BLaER1 treated with 17β-estradiol and CSF1 and Interleukin-3, amounts not matched to agents 10 nM and 100 nM (cell line): Measurements from ENCODE around the gene BHLHA9.

Source experiments
- H3K27ac ChIP-seq, 11 experiments: shearing (Covaris generic); formaldehyde crosslinking; 2 replicates each; pipeline ENCODE4 v1.8.1; 2022
- H3K27me3 ChIP-seq, 11 experiments: shearing (Covaris generic); formaldehyde crosslinking; 2 replicates each; pipeline ENCODE4 v1.8.1; 2022
- H3K36me3 ChIP-seq, 11 experiments: shearing (Covaris generic); formaldehyde crosslinking; 2 replicates each; pipeline ENCODE4 v1.8.1; 2022
- H3K4me1 ChIP-seq, 10 experiments: shearing (Covaris generic); formaldehyde crosslinking; 2 replicates each; pipeline ENCODE4 v1.8.1; 2022
- H3K4me2 ChIP-seq, 11 experiments: shearing (Covaris generic); formaldehyde crosslinking; 2 replicates each; pipeline ENCODE4 v1.8.1; 2022
- H3K4me3 ChIP-seq, 10 experiments: shearing (Covaris generic); formaldehyde crosslinking; 2 replicates each; pipeline ENCODE4 v1.8.1; 2022
- H3K9ac ChIP-seq, 11 experiments: shearing (Covaris generic); formaldehyde crosslinking; 2 replicates each; pipeline ENCODE4 v1.8.1; 2022
- H3K9me3 ChIP-seq, 11 experiments: shearing (Covaris generic); formaldehyde crosslinking; replicated peaks in 1 of 11; 2 replicates each; pipeline ENCODE4 v1.8.1; 2022
- H4K20me1 ChIP-seq, 11 experiments: shearing (Covaris generic); formaldehyde crosslinking; 2 replicates each; pipeline ENCODE4 v1.8.1; 2022
- Cebpa-rat ChIP-seq, 11 experiments: shearing (Covaris generic); IDR thresholded peaks; 2 replicates each; pipeline ENCODE4 v1.8.1; 2022

BHLHA9 gene

DNA sequence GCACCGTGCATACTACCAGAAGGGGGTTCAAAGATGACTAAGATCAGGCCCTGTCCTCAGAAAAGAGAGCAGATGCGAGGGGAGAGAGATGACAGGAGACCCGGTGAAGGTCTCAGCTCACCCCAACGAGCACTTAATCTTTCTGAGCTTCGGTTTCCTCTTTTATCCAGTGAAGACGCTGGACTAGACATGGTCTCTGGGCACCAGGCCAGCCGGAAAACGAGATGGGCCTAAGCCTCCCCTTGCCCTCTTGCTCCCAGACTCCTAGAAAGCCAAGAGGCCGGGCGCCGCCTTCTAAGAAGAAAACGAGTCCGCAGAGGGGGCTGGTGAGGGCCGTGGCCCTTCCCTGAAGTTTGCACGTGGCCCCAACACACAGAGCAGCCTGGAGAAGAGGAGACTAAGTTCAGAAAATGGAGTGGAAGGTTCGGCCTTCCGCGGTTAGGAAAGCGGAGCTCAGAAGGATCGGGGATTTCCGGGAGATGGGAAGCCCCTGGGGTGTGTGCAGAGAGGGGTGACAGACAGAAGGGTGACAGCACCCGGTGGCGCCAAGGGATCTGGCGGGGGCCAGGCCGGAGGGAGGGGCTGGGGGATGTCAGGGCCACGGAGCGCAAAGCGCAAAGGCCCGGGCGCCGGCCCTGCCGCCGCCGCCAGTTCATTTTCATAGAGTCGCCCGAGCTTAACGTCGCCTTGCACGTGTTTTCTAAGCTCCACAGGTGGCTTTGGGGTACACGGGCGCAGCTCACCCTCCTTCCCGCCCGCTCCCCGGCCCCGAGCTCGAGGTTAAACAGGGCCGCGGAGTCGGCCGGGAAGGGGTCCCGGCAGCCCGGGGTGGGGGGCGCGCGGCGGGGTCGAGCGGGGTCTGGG is 42.1 kb upstream of the BHLHA9 start:
- H3K4me3 ChIP-seq = peak overlapping the region; percentile 67 to 99 (median 82)
- H3K27ac ChIP-seq = peak overlapping the region in 8 of 11 experiments; percentile 2 to 88 (median 74); a peak in 10 of 22 replicates
- H3K9ac ChIP-seq = peak overlapping the region; percentile 59 to 96 (median 80); a peak in 21 of 22 replicates
- peaks cover 10 to 58% (median 46%) of the 10 kb centered on the region in 11 experiments; a peak in 17 of 22 replicates for H4K20me1 ChIP-seq
- TF ChIP-seq Cebpa-rat (IDR thresholded peaks at IDR 0.05) = no peak
- peaks cover 26 to 65% (median 30%) of the 10 kb centered on the region in 10 experiments for H3K4me1 ChIP-seq
- H3K4me2 ChIP-seq = peak overlapping the region; percentile 96 to 100 (median 98)
- peaks cover 0 to 69% (median 64%) of the 10 kb centered on the region in 11 experiments; a peak in 21 of 22 replicates for H3K27me3 ChIP-seq
- no peaks in the 10 kb centered on the region for H3K9me3 ChIP-seq
- peaks cover 0 to 32% (median 0%) of the 10 kb centered on the region in 11 experiments; a peak in 9 of 22 replicates for H3K36me3 ChIP-seq

DNA sequence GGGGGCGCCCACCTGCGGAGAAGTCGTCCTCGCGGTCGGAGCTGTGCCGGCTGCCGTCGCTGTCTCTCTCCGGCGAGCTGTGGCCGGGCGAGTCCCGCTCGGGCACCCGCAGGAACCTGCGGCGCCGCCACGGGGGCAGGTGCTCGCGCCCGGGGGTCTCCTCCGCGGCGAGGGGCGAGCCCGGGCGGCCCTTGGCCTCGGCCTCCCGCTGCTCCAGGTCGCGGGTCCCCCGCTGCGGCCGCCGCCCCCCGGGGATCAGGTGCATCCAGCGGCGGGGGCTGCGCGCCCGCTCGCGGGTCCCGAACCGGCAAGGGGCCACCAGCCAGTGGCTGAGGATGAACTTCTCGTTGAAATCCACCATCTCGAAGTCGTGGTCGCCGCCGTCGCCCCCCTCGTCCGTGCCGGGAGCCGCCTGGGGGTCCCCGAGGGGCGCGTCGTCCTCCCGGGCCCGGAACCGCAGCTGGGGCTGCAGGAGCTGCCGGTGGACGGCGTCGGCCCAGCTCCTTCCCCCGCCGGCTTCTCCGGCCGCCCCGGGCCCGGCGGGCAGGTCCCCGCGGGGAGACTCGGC is 41.4 kb upstream of the BHLHA9 start:
- Histone ChIP-seq H3K27ac (peak overlapping the region; percentile 44 to 88 (median 71); a peak in 20 of 22 replicates), H3K4me2 (peak overlapping the region; percentile 96 to 100 (median 98)), H4K20me1 (peaks cover 10 to 50% (median 40%) of the 10 kb centered on the region in 11 experiments; a peak in 17 of 22 replicates), H3K36me3 (peaks cover 0 to 26% (median 0%) of the 10 kb centered on the region in 11 experiments; a peak in 9 of 22 replicates), H3K27me3 (peaks cover 0 to 69% (median 64%) of the 10 kb centered on the region in 11 experiments; a peak in 21 of 22 replicates), H3K9me3 (no peaks in the 10 kb centered on the region), H3K4me3 (peak overlapping the region; percentile 67 to 99 (median 82)), H3K4me1 (peaks cover 26 to 65% (median 30%) of the 10 kb centered on the region in 10 experiments), H3K9ac (peak overlapping the region; percentile 59 to 96 (median 80))
- no peak for TF ChIP-seq Cebpa-rat (IDR thresholded peaks at IDR 0.05)

DNA sequence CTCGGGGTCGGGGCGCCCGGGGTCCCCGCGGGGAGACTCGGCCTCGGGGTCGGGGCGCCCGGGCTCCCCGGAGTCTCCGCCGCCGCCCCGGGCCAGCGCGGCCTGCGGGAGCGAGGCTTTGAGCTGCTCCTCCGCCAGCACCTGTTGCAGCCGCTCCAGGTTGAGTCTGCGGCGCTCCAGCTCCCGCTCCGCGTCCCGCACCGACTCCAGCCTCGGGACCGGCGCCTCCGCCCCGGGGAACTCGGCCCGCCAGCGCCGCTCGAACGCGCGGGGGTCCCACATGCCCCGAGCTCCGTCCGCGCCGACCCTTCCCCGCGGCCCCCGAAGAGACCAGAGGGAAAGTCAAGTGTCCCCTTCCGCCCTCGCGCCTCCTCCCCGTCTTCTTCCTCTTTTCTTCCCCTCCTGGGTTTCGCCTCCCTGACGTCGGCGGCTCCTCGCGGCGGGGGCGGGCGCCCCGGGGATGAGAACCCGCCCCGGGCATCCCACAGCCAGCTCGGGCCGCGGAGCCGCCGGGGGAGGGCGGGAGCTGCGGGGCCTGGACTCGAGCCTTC is 40.8 kb upstream of the BHLHA9 start:
- peaks cover 0 to 69% (median 64%) of the 10 kb centered on the region in 11 experiments; a peak in 21 of 22 replicates for H3K27me3 ChIP-seq
- H3K4me2 ChIP-seq = peak overlapping the region; percentile 96 to 100 (median 99)

DNA sequence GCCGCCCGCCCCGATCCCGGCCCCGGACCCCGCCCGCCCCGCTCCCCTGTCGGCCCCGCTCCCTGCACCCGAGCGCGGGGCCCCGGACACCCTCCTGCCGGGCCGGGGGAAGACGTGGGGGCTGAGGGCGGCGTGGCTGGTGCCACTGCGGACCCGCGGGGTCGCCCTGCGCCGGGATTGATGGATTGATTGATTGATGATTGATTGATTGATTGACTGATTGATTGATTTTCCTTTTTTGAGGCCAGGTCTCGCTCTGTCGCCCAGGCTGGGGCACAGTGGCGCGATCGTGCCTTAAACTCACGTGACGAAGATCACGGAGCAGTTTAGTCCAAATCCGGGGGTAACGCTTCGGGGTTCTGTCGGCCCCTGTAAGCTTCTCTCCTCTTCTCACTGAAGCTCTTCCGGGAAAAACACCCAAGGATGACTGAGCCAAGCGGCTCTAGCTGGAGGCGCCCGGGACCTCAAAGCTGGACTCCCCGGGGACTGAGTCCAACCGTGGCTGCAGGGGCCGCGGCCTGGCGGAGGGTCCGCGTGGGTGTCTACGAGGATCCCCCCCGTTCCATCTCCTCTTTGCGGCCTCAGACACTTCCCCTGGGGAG is 40.2 kb upstream of the BHLHA9 start:
- TF ChIP-seq Cebpa-rat (IDR thresholded peaks at IDR 0.05) = no peak
- Histone ChIP-seq H3K9ac (peak overlapping the region; percentile 50 to 93 (median 79); a peak in 21 of 22 replicates), H3K27ac (peak overlapping the region in 8 of 11 experiments; percentile 17 to 88 (median 76); a peak in 12 of 22 replicates), H3K9me3 (no peaks in the 10 kb centered on the region), H3K4me1 (peaks cover 26 to 56% (median 30%) of the 10 kb centered on the region in 10 experiments), H3K27me3 (peaks cover 0 to 69% (median 64%) of the 10 kb centered on the region in 11 experiments; a peak in 21 of 22 replicates), H3K4me2 (peak overlapping the region; percentile 97 to 100 (median 99)), H3K4me3 (peak overlapping the region; percentile 67 to 99 (median 82)), H4K20me1 (peaks cover 10 to 39% (median 34%) of the 10 kb centered on the region in 11 experiments; a peak in 17 of 22 replicates), H3K36me3 (peaks cover 0 to 24% (median 0%) of the 10 kb centered on the region in 11 experiments; a peak in 9 of 22 replicates)

More for the DNA sequence above, 40.8 kb upstream of the BHLHA9 start:
- Histone ChIP-seq H3K9ac (peak overlapping the region; percentile 59 to 96 (median 80)), H4K20me1 (peaks cover 10 to 45% (median 37%) of the 10 kb centered on the region in 11 experiments; a peak in 17 of 22 replicates), H3K9me3 (no peaks in the 10 kb centered on the region), H3K27ac (peak overlapping the region; percentile 44 to 88 (median 71); a peak in 21 of 22 replicates), H3K36me3 (peaks cover 0 to 26% (median 0%) of the 10 kb centered on the region in 11 experiments; a peak in 9 of 22 replicates), H3K4me1 (peaks cover 26 to 62% (median 30%) of the 10 kb centered on the region in 10 experiments), H3K4me3 (peak overlapping the region; percentile 67 to 99 (median 82))
- no peak for TF ChIP-seq Cebpa-rat (IDR thresholded peaks at IDR 0.05)

DNA sequence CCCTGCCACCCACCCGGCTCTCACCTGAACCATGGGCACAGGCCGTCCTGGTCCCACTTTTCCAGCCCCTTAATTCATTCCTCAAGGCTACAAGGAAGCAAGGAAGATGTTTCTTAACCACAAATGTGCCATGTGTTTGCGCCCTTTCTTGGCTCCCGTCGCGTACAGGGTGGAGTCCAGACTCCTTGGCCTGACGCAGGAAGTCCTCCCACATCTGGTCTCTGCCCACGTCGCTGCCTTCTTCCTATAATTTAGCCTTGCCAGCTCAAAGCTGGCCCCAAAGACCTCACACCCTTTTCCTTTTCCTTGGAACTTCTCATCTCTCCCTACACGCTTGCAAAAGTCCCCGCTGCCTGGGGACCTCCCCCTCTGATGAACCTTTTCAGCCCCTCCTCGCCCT is 38.8 kb upstream of the BHLHA9 start:
- Histone ChIP-seq H3K27me3 (peaks cover 0 to 65% (median 62%) of the 10 kb centered on the region in 11 experiments; a peak in 21 of 22 replicates), H3K4me3 (peak overlapping the region in 1 of 10 experiments; percentile 31; a peak in 2 of 20 replicates), H3K27ac (no peak overlapping the region; a peak in 1 of 22 replicates), H3K9ac (peak overlapping the region in 1 of 11 experiments; percentile 6; a peak in 1 of 22 replicates), H4K20me1 (peaks cover 10 to 27% (median 20%) of the 10 kb centered on the region in 11 experiments; a peak in 17 of 22 replicates), H3K4me1 (peaks cover 26 to 44% (median 30%) of the 10 kb centered on the region in 10 experiments), H3K9me3 (no peaks in the 10 kb centered on the region), H3K4me2 (peak overlapping the region in 6 of 11 experiments; percentile 7 to 99 (median 70); a peak in 10 of 22 replicates), H3K36me3 (peaks cover 0 to 13% (median 0%) of the 10 kb centered on the region in 11 experiments; a peak in 9 of 22 replicates)
- TF ChIP-seq Cebpa-rat (IDR thresholded peaks at IDR 0.05) = no peak

DNA sequence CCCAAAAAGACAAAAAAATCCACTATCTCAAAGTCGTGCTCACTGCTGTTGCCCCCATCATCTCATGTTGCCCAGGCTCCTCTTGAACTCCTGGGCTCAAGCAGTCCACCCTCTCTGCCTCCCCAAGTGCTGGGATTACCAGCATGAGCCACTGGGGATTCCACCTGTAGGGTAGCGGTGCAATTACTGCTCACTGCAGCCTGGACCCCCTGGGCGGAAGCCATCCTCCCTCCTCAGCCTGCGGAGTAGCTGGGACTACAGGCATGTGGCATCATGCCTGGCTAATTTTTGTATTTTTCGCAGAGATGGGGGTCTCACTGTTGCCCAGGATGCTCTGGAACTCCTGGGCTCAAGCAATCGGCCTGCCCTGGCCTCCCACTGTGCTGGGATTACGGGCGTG is 37.9 kb upstream of the BHLHA9 start:
- Histone ChIP-seq H4K20me1 (peaks cover 1 to 18% (median 11%) of the 10 kb centered on the region in 11 experiments; a peak in 16 of 22 replicates), H3K36me3 (peaks cover 0 to 4% (median 0%) of the 10 kb centered on the region in 11 experiments; a peak in 3 of 22 replicates), H3K4me3 (no peak overlapping the region), H3K9ac (no peak overlapping the region), H3K27ac (no peak overlapping the region), H3K27me3 (peaks cover 0 to 56% (median 54%) of the 10 kb centered on the region in 11 experiments; a peak in 21 of 22 replicates), H3K4me1 (peaks cover 20 to 38% (median 28%) of the 10 kb centered on the region in 10 experiments), H3K9me3 (peaks cover 0 to 4% (median 0%) of the 10 kb centered on the region in 11 experiments; a peak in 1 of 22 replicates), H3K4me2 (peak overlapping the region in 4 of 11 experiments; percentile 2 to 99 (median 74); a peak in 4 of 22 replicates)
- TF ChIP-seq Cebpa-rat (IDR thresholded peaks at IDR 0.05) = no peak

DNA sequence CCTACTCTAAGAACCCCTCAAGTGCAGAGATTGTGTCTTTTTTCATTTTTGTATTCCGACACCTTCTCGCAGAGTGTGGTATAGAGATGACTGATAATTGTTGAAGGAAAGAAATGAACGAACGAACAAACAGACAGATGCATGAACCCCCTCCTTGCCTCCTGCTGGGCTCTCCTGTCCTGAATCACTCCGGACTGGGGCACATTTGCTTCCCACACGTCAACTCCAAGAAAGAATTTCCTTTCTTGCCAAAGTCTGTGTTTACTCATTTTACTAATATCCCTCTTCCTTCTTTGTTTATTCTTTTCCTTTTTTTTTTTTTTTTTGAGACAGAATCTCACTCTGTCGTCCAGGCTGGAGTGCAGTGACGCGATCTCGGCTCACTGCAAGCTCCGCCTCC is 37.5 kb upstream of the BHLHA9 start:
- Histone ChIP-seq H3K9ac (no peak overlapping the region), H3K4me3 (no peak overlapping the region), H4K20me1 (peaks cover 0 to 14% (median 7%) of the 10 kb centered on the region in 11 experiments; a peak in 15 of 22 replicates)

More for the DNA sequence above, 37.5 kb upstream of the BHLHA9 start:
- Histone ChIP-seq H3K4me1 (peaks cover 16 to 33% (median 24%) of the 10 kb centered on the region in 10 experiments), H3K9me3 (peaks cover 0 to 9% (median 0%) of the 10 kb centered on the region in 11 experiments; a peak in 2 of 22 replicates), H3K36me3 (no peaks in the 10 kb centered on the region), H3K27me3 (peaks cover 0 to 52% (median 49%) of the 10 kb centered on the region in 11 experiments; a peak in 20 of 22 replicates), H3K4me2 (peak overlapping the region in 2 of 11 experiments; percentile 49 to 99; a peak in 3 of 22 replicates), H3K27ac (no peak overlapping the region)
- no peak for TF ChIP-seq Cebpa-rat (IDR thresholded peaks at IDR 0.05)
